ENCODE measurements around the gene FAM120A. TPM values are rescaled to one million over a fixed set of nuclear protein-coding genes. Genes with fewer than 3 reads are reported as not detected.

FAM120A gene
- total and polyA plus RNA-seq, 4 donors: 28.3 to 91.0 (median 50.3) TPM

DNA sequence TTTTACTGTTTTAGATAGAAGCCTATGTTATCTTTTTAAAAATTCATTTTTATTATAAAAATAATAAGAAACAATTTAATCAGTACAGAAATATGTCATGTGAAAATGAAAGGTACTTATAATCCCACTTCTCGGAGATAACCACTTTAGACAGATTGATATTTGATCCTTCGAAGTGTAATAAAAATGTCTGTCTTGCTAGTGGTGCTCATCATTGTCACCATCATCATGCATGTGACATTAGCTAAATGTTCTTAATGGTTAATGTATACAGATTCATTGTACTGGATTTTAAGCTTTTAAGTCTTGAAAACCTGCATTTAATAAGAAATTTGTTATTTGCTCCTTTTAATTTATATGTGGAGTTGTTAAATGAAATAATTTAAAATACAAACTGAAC lies 32.0 kb downstream of the FAM120A start:
- H3K36me3 ChIP-seq (ENCODE audit: control insufficient read depth in 4 of 4, insufficient read depth in 3 of 4, low read depth in 1 of 4, low read length in 3 of 4): peaks cover 0 to 14% (median 6%) of the 10 kb centered on the region in 4 donors
- TF ChIP-seq, protein P1, sequence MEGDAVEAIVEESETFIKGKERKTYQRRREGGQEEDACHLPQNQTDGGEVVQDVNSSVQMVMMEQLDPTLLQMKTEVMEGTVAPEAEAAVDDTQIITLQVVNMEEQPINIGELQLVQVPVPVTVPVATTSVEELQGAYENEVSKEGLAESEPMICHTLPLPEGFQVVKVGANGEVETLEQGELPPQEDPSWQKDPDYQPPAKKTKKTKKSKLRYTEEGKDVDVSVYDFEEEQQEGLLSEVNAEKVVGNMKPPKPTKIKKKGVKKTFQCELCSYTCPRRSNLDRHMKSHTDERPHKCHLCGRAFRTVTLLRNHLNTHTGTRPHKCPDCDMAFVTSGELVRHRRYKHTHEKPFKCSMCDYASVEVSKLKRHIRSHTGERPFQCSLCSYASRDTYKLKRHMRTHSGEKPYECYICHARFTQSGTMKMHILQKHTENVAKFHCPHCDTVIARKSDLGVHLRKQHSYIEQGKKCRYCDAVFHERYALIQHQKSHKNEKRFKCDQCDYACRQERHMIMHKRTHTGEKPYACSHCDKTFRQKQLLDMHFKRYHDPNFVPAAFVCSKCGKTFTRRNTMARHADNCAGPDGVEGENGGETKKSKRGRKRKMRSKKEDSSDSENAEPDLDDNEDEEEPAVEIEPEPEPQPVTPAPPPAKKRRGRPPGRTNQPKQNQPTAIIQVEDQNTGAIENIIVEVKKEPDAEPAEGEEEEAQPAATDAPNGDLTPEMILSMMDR (IDR thresholded peaks at IDR 0.05; ENCODE audit: low read depth, low read length, missing input control): no peak
- TF ChIP-seq HNF4G (IDR thresholded peaks at IDR 0.05) (no peak), EGR1 (IDR thresholded peaks at IDR 0.05; ENCODE audit: low read depth in 2 of 2) (no peak), YY1 (IDR thresholded peaks at IDR 0.05) (no peak), RAD21 (IDR thresholded peaks at IDR 0.05) (no peak), RXRA (IDR thresholded peaks at IDR 0.05) (no peak), SP1 (IDR thresholded peaks at IDR 0.05) (no peak), TAF1 (conservative IDR thresholded peaks at IDR 0.05) (no peak), FOXA1 (IDR thresholded peaks at IDR 0.05) (no peak), HNF4A (conservative IDR thresholded peaks at IDR 0.05) (no peak)
- TF ChIP-seq, protein P2, sequence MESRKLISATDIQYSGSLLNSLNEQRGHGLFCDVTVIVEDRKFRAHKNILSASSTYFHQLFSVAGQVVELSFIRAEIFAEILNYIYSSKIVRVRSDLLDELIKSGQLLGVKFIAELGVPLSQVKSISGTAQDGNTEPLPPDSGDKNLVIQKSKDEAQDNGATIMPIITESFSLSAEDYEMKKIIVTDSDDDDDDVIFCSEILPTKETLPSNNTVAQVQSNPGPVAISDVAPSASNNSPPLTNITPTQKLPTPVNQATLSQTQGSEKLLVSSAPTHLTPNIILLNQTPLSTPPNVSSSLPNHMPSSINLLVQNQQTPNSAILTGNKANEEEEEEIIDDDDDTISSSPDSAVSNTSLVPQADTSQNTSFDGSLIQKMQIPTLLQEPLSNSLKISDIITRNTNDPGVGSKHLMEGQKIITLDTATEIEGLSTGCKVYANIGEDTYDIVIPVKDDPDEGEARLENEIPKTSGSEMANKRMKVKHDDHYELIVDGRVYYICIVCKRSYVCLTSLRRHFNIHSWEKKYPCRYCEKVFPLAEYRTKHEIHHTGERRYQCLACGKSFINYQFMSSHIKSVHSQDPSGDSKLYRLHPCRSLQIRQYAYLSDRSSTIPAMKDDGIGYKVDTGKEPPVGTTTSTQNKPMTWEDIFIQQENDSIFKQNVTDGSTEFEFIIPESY (IDR thresholded peaks at IDR 0.05): no peak
- TF ChIP-seq, protein P3, sequence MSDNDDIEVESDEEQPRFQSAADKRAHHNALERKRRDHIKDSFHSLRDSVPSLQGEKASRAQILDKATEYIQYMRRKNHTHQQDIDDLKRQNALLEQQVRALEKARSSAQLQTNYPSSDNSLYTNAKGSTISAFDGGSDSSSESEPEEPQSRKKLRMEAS (IDR thresholded peaks at IDR 0.05): no peak
- no peaks in the 10 kb centered on the region for H3K9me3 ChIP-seq (ENCODE audit: control insufficient read depth in 4 of 4, low read length in 3 of 4)
- DNase-seq (ENCODE audit: low spot score): no peak
- H3K4me3 ChIP-seq (ENCODE audit: low read depth in 1 of 3, low read length in 3 of 3): no peak overlapping the region
- H3K4me1 ChIP-seq (ENCODE audit: control insufficient read depth in 4 of 4, insufficient read depth in 4 of 4, low read length in 3 of 4): peaks cover 0 to 3% (median 0%) of the 10 kb centered on the region in 4 donors
- 97% methylated on average over 2 of the region's 2 CpGs for WGBS
- H3K9ac ChIP-seq (ENCODE audit: low read depth in 1 of 2, low read length in 2 of 2): no peak overlapping the region
- no peak overlapping the region for H3K27ac ChIP-seq (ENCODE audit: low read depth in 1 of 2, low read length in 2 of 2)
- no peaks in the 10 kb centered on the region for H3K27me3 ChIP-seq (ENCODE audit: control insufficient read depth in 4 of 4, insufficient read depth in 4 of 4, low read length in 3 of 4)

- H3K4me3 ChIP-seq (ENCODE audit: low read depth in 1 of 3, low read length in 3 of 3): no peak overlapping the region
- TF ChIP-seq, protein P1 (IDR thresholded peaks at IDR 0.05; ENCODE audit: low read depth, low read length, missing input control): no peak
- TF ChIP-seq EGR1 (IDR thresholded peaks at IDR 0.05; ENCODE audit: low read depth in 2 of 2): no peak
- TF ChIP-seq, protein P2 (IDR thresholded peaks at IDR 0.05): no peak
- TF ChIP-seq JUND (IDR thresholded peaks at IDR 0.05): no peak
- no peak for TF ChIP-seq FOXA2 (IDR thresholded peaks at IDR 0.05)
- no peak for TF ChIP-seq NR2F2 (IDR thresholded peaks at IDR 0.05)
- TF ChIP-seq RXRA (IDR thresholded peaks at IDR 0.05): no peak
- TF ChIP-seq HNF4A (conservative IDR thresholded peaks at IDR 0.05): no peak
- no peak for TF ChIP-seq SP1 (IDR thresholded peaks at IDR 0.05)
- TF ChIP-seq ATF3 (IDR thresholded peaks at IDR 0.05): no peak
- no peak overlapping the region for H3K9ac ChIP-seq (ENCODE audit: low read depth in 1 of 2, low read length in 2 of 2)
- 98% methylated on average over 1 of the region's 1 CpG for WGBS
- no peak overlapping the region for H3K27ac ChIP-seq (ENCODE audit: low read depth in 1 of 2, low read length in 2 of 2)
- H3K4me1 ChIP-seq (ENCODE audit: control insufficient read depth in 4 of 4, insufficient read depth in 4 of 4, low read length in 3 of 4): peaks cover 0 to 1% (median 0%) of the 10 kb centered on the region in 4 donors
- no peaks in the 10 kb centered on the region for H3K27me3 ChIP-seq (ENCODE audit: control insufficient read depth in 4 of 4, insufficient read depth in 4 of 4, low read length in 3 of 4)
- no peaks in the 10 kb centered on the region for H3K9me3 ChIP-seq (ENCODE audit: control insufficient read depth in 4 of 4, low read length in 3 of 4)
- H3K36me3 ChIP-seq (ENCODE audit: control insufficient read depth in 4 of 4, insufficient read depth in 3 of 4, low read depth in 1 of 4, low read length in 3 of 4): peaks cover 1 to 17% (median 10%) of the 10 kb centered on the region in 4 donors
- no peak for DNase-seq (ENCODE audit: low spot score)
Measured at GRCh38 chr9:93486268-93486667, 34.8 kb downstream of the FAM120A start.
